Muscle layer of colon (tissue), 2 donors: Measurements from ENCODE around the gene SOWAHA.

Source experiments
- H3K27ac ChIP-seq: one replicate; pipeline ENCODE4 v1.7.0; 2013; ENCODE audit warnings: low read depth, mild to moderate bottlenecking, low read length, moderate library complexity
- H3K27me3 ChIP-seq, 2 donors: one replicate each; pipeline ENCODE4 v1.7.0; 2013; ENCODE audit warnings: low read length in 2 of 2, mild to moderate bottlenecking in 2 of 2; ENCODE audit not compliant: insufficient read depth in 2 of 2, control insufficient read depth in 1 of 2
- H3K36me3 ChIP-seq: one replicate; pipeline ENCODE4 v1.7.0; 2013; ENCODE audit warnings: mild to moderate bottlenecking, low read length; ENCODE audit not compliant: insufficient read depth
- H3K4me1 ChIP-seq: one replicate; pipeline ENCODE4 v1.7.0; 2013; ENCODE audit warnings: mild to moderate bottlenecking, low read length; ENCODE audit not compliant: insufficient read depth
- H3K4me3 ChIP-seq, 2 donors: one replicate each; pipeline ENCODE4 v1.7.0; 2013; ENCODE audit warnings: low read length in 2 of 2, low read depth in 1 of 2, mild to moderate bottlenecking in 1 of 2, moderate library complexity in 1 of 2
- H3K9ac ChIP-seq: one replicate; pipeline ENCODE4 v1.7.0; 2013; ENCODE audit warnings: low read length
- H3K9me3 ChIP-seq: one replicate; pipeline ENCODE4 v1.7.0; 2013; ENCODE audit warnings: mild to moderate bottlenecking, low read length
- donor health status: abdominal sarcoma.
- donor health status: Adenocarcinoma of cecum.

SOWAHA gene

GRCh38 chr5:132865668-132866341, 52.7 kb downstream of the SOWAHA start:
- H3K36me3 ChIP-seq = peaks cover 27% of the 10 kb centered on the region
- no peaks in the 10 kb centered on the region for H3K9me3 ChIP-seq
- peaks cover 19% of the 10 kb centered on the region for H3K4me1 ChIP-seq

More at GRCh38 chr5:132865668-132866341, 52.7 kb downstream of the SOWAHA start:
- peak overlapping the region; percentile 77 for H3K9ac ChIP-seq
- H3K27ac ChIP-seq = peak overlapping the region; percentile 88
- no peaks in the 10 kb centered on the region for H3K27me3 ChIP-seq
- peak overlapping the region; percentile 43 to 93 for H3K4me3 ChIP-seq
